Loucy (cell line): Measurements from ENCODE around the gene SAC3D1.

Source experiments
- EZH2phosphoT487 ChIP-seq: fragments of 200-600 bp; IDR thresholded peaks from 2 replicates; pipeline ENCODE4 v1.6.1; 2018; ENCODE audit warnings: antibody characterized with exemption, mild to moderate bottlenecking, moderate library complexity, borderline replicate concordance
- TF ChIP-seq, protein P1 (sequence below): fragments of 200-600 bp; sonication (generic); conservative IDR thresholded peaks from 2 replicates; pipeline ENCODE4 v1.5.1; 2014; ENCODE audit warnings: mild to moderate bottlenecking, antibody characterized with exemption, low read length

DNA sequence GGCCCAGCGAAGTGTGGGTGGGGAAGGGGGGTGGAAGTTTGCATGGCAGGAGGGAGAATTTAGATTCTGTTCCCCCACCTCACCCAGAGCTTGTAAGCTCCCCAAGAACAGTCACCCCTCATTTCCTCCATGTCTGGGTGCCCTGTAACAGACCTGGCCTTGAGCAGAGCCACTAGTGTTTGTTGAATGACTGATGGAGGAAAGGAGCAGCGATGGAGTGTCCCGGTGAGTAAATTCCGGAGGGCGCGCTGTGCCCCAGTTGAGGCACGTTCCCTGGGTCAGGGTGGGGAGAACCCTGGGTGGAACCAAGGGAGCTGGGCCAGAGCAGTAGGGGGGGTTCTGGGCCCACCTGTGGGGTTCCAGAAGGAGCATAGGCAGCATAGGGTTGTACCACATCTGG lies 16.5 kb downstream of the SAC3D1 start:
- TF ChIP-seq, protein P1, sequence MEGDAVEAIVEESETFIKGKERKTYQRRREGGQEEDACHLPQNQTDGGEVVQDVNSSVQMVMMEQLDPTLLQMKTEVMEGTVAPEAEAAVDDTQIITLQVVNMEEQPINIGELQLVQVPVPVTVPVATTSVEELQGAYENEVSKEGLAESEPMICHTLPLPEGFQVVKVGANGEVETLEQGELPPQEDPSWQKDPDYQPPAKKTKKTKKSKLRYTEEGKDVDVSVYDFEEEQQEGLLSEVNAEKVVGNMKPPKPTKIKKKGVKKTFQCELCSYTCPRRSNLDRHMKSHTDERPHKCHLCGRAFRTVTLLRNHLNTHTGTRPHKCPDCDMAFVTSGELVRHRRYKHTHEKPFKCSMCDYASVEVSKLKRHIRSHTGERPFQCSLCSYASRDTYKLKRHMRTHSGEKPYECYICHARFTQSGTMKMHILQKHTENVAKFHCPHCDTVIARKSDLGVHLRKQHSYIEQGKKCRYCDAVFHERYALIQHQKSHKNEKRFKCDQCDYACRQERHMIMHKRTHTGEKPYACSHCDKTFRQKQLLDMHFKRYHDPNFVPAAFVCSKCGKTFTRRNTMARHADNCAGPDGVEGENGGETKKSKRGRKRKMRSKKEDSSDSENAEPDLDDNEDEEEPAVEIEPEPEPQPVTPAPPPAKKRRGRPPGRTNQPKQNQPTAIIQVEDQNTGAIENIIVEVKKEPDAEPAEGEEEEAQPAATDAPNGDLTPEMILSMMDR, result no peak
- no peak for TF ChIP-seq EZH2phosphoT487
